Duodenal mucosa (tissue), 2 donors: ENCODE data around the gene SMC4.
"Not testable (repeated sequence)": the region's sequence is repeated elsewhere in the genome, so short reads cannot be mapped to it uniquely, and the experiment has no call there.

Experiments
- H3K27ac ChIP-seq: one replicate; pipeline ENCODE4 v1.7.0; 2013; ENCODE audit warnings: low read depth, low read length
- H3K27me3 ChIP-seq, 2 donors: one replicate each; pipeline ENCODE4 v1.7.0; 2013; ENCODE audit warnings: low read length in 2 of 2, control low read depth in 1 of 2; ENCODE audit not compliant: insufficient read depth in 2 of 2, control insufficient read depth in 1 of 2
- H3K36me3 ChIP-seq, 2 donors: one replicate each; pipeline ENCODE4 v1.7.0; 2013; ENCODE audit warnings: low read length in 2 of 2, control low read depth in 1 of 2; ENCODE audit not compliant: insufficient read depth in 2 of 2, control insufficient read depth in 1 of 2
- H3K4me1 ChIP-seq, 2 donors: one replicate each; pipeline ENCODE4 v1.7.0; 2013; ENCODE audit warnings: low read length in 2 of 2, control low read depth in 1 of 2; ENCODE audit not compliant: insufficient read depth in 2 of 2, control insufficient read depth in 1 of 2
- H3K4me3 ChIP-seq, 2 donors: one replicate each; pipeline ENCODE4 v1.7.0; 2013; ENCODE audit warnings: low read length in 2 of 2, low read depth in 1 of 2
- H3K9ac ChIP-seq, 2 donors: one replicate each; pipeline ENCODE4 v1.7.0; 2013; ENCODE audit warnings: low read length in 2 of 2, low read depth in 1 of 2
- H3K9me3 ChIP-seq, 2 donors: one replicate each; pipeline ENCODE4 v1.7.0; 2013; ENCODE audit warnings: low read length in 2 of 2, control low read depth in 1 of 2; ENCODE audit not compliant: control insufficient read depth in 1 of 2

The SMC4 gene

GRCh38 chr3:160452251-160452650 lies 52.8 kb downstream of the SMC4 start:
- H3K9me3 ChIP-seq, H3K9ac ChIP-seq, H3K4me1 ChIP-seq, H3K4me3 ChIP-seq, H3K27ac ChIP-seq, H3K27me3 ChIP-seq, H3K36me3 ChIP-seq: not testable (repeated sequence)

- Histone ChIP-seq H3K9ac (no peak overlapping the region), H3K36me3 (no peaks in the 10 kb centered on the region), H3K4me1 (peaks cover 0 to 2% of the 10 kb centered on the region in 2 donors)
Observed at GRCh38 chr3:160454995-160455394, 55.5 kb downstream of the SMC4 start.

GRCh38 chr3:160455846-160456245 lies 56.4 kb downstream of the SMC4 start:
- Histone ChIP-seq H3K27me3 (peaks cover 0 to 4% of the 10 kb centered on the region in 2 donors), H3K9ac (no peak overlapping the region), H3K9me3 (no peaks in the 10 kb centered on the region), H3K27ac (no peak overlapping the region), H3K4me1 (no peaks in the 10 kb centered on the region), H3K4me3 (no peak overlapping the region), H3K36me3 (no peaks in the 10 kb centered on the region)

More at GRCh38 chr3:160454995-160455394, 55.5 kb downstream of the SMC4 start:
- no peak overlapping the region for H3K4me3 ChIP-seq
- no peaks in the 10 kb centered on the region for H3K9me3 ChIP-seq
- H3K27ac ChIP-seq = no peak overlapping the region
- peaks cover 0 to 4% of the 10 kb centered on the region in 2 donors for H3K27me3 ChIP-seq

- H3K36me3 ChIP-seq = no peaks in the 10 kb centered on the region
- no peak overlapping the region for H3K27ac ChIP-seq
- H3K4me1 ChIP-seq = no peaks in the 10 kb centered on the region
- no peak overlapping the region for H3K9ac ChIP-seq
- no peak overlapping the region for H3K4me3 ChIP-seq
- H3K9me3 ChIP-seq = no peaks in the 10 kb centered on the region
- H3K27me3 ChIP-seq = peaks cover 0 to 4% of the 10 kb centered on the region in 2 donors
Observed at GRCh38 chr3:160458151-160458550, 58.7 kb downstream of the SMC4 start.

- peaks cover 0 to 4% of the 10 kb centered on the region in 2 donors for H3K27me3 ChIP-seq
- H3K27ac ChIP-seq = no peak overlapping the region
Observed at GRCh38 chr3:160459450-160459970, 60.1 kb downstream of the SMC4 start.

GRCh38 chr3:160460033-160460432 lies 60.6 kb downstream of the SMC4 start:
- Histone ChIP-seq H3K9ac (no peak overlapping the region), H3K4me3 (no peak overlapping the region), H3K36me3 (no peaks in the 10 kb centered on the region), H3K9me3 (no peaks in the 10 kb centered on the region), H3K4me1 (no peaks in the 10 kb centered on the region), H3K27me3 (peaks cover 0 to 4% of the 10 kb centered on the region in 2 donors), H3K27ac (no peak overlapping the region)

More at GRCh38 chr3:160459450-160459970, 60.1 kb downstream of the SMC4 start:
- H3K36me3 ChIP-seq = no peaks in the 10 kb centered on the region
- H3K4me3 ChIP-seq = no peak overlapping the region
- no peaks in the 10 kb centered on the region for H3K4me1 ChIP-seq
- no peaks in the 10 kb centered on the region for H3K9me3 ChIP-seq
- no peak overlapping the region for H3K9ac ChIP-seq

- no peaks in the 10 kb centered on the region for H3K4me1 ChIP-seq
- H3K36me3 ChIP-seq = no peaks in the 10 kb centered on the region
- H3K9ac ChIP-seq = no peak overlapping the region
- H3K4me3 ChIP-seq = no peak overlapping the region
- no peak overlapping the region for H3K27ac ChIP-seq
- no peaks in the 10 kb centered on the region for H3K9me3 ChIP-seq
- H3K27me3 ChIP-seq = no peaks in the 10 kb centered on the region
Observed at GRCh38 chr3:160464321-160464720, 64.9 kb downstream of the SMC4 start.

- no peak overlapping the region for H3K4me3 ChIP-seq
- H3K9ac ChIP-seq = no peak overlapping the region
- H3K27ac ChIP-seq = no peak overlapping the region
Observed at GRCh38 chr3:160464971-160465370, 65.5 kb downstream of the SMC4 start.

GRCh38 chr3:160470181-160470580 lies 70.7 kb downstream of the SMC4 start:
- H3K4me3 ChIP-seq = no peak overlapping the region
- no peaks in the 10 kb centered on the region for H3K27me3 ChIP-seq
- H3K36me3 ChIP-seq = no peaks in the 10 kb centered on the region
- no peak overlapping the region for H3K9ac ChIP-seq
- no peaks in the 10 kb centered on the region for H3K4me1 ChIP-seq
- peaks cover 4 to 9% of the 10 kb centered on the region in 2 donors for H3K9me3 ChIP-seq
- no peak overlapping the region for H3K27ac ChIP-seq

More at GRCh38 chr3:160464971-160465370, 65.5 kb downstream of the SMC4 start:
- H3K36me3 ChIP-seq = no peaks in the 10 kb centered on the region
- no peaks in the 10 kb centered on the region for H3K27me3 ChIP-seq
- H3K4me1 ChIP-seq = no peaks in the 10 kb centered on the region
- no peaks in the 10 kb centered on the region for H3K9me3 ChIP-seq

- Histone ChIP-seq H3K36me3 (no peaks in the 10 kb centered on the region), H3K27ac (no peak overlapping the region), H3K4me1 (no peaks in the 10 kb centered on the region), H3K4me3 (no peak overlapping the region), H3K9me3 (peaks cover 4 to 9% of the 10 kb centered on the region in 2 donors), H3K9ac (no peak overlapping the region), H3K27me3 (no peaks in the 10 kb centered on the region)
Observed at GRCh38 chr3:160471892-160472291, 72.4 kb downstream of the SMC4 start.

GRCh38 chr3:160472344-160472743 lies 72.9 kb downstream of the SMC4 start:
- Histone ChIP-seq H3K4me3 (no peak overlapping the region), H3K4me1 (no peaks in the 10 kb centered on the region), H3K27ac (no peak overlapping the region)

More at GRCh38 chr3:160472344-160472743, 72.9 kb downstream of the SMC4 start:
- Histone ChIP-seq H3K36me3 (no peaks in the 10 kb centered on the region), H3K27me3 (no peaks in the 10 kb centered on the region), H3K9ac (no peak overlapping the region), H3K9me3 (peaks cover 4 to 9% of the 10 kb centered on the region in 2 donors)
